Muscle layer of duodenum (tissue), 2 donors: ENCODE measurements around the gene NAA50.

Experiments
- H3K27ac ChIP-seq: one replicate; pipeline ENCODE4 v1.7.0; 2013; ENCODE audit warnings: mild to moderate bottlenecking, low read length
- H3K27me3 ChIP-seq: one replicate; pipeline ENCODE4 v1.7.0; 2013; ENCODE audit warnings: low read depth, mild to moderate bottlenecking, control low read depth, low read length
- H3K36me3 ChIP-seq, 2 donors: one replicate each; pipeline ENCODE4 v1.7.0; 2013; ENCODE audit warnings: low read length in 2 of 2, control low read depth in 1 of 2, mild to moderate bottlenecking in 1 of 2; ENCODE audit not compliant: insufficient read depth in 2 of 2, control insufficient read depth in 1 of 2
- H3K4me1 ChIP-seq, 2 donors: one replicate each; pipeline ENCODE4 v1.7.0; 2013; ENCODE audit warnings: low read length in 2 of 2, mild to moderate bottlenecking in 2 of 2, control low read depth in 1 of 2, moderate library complexity in 1 of 2; ENCODE audit not compliant: insufficient read depth in 2 of 2, control insufficient read depth in 1 of 2
- H3K4me3 ChIP-seq, 2 donors: one replicate each; pipeline ENCODE4 v1.7.0; 2013; ENCODE audit warnings: low read length in 2 of 2, low read depth in 1 of 2, mild to moderate bottlenecking in 1 of 2
- H3K9me3 ChIP-seq, 2 donors: one replicate each; pipeline ENCODE4 v1.7.0; 2013; ENCODE audit warnings: low read length in 2 of 2, control low read depth in 1 of 2, mild to moderate bottlenecking in 1 of 2; ENCODE audit not compliant: control insufficient read depth in 1 of 2
- donor health status: healthy.

NAA50 gene

GRCh38 chr3:113758389-113759024, 12.5 kb upstream of the NAA50 start:
- Histone ChIP-seq H3K36me3 (no peaks in the 10 kb centered on the region), H3K27ac (no peak overlapping the region), H3K27me3 (no peaks in the 10 kb centered on the region)

GRCh38 chr3:113754494-113755159, 8.6 kb upstream of the NAA50 start:
- no peak overlapping the region for H3K4me3 ChIP-seq
- no peaks in the 10 kb centered on the region for H3K27me3 ChIP-seq
- H3K4me1 ChIP-seq, result peaks cover 0 to 13% of the 10 kb centered on the region in 2 donors
- no peak overlapping the region for H3K27ac ChIP-seq
- H3K36me3 ChIP-seq, result no peaks in the 10 kb centered on the region
- no peaks in the 10 kb centered on the region for H3K9me3 ChIP-seq

More at GRCh38 chr3:113758389-113759024, 12.5 kb upstream of the NAA50 start:
- peaks cover 0 to 8% of the 10 kb centered on the region in 2 donors for H3K4me1 ChIP-seq
- no peaks in the 10 kb centered on the region for H3K9me3 ChIP-seq
- H3K4me3 ChIP-seq, result no peak overlapping the region

- H3K27ac ChIP-seq, result no peak overlapping the region
- no peak overlapping the region for H3K4me3 ChIP-seq
- H3K36me3 ChIP-seq, result no peaks in the 10 kb centered on the region
- no peaks in the 10 kb centered on the region for H3K9me3 ChIP-seq
- no peaks in the 10 kb centered on the region for H3K27me3 ChIP-seq
- H3K4me1 ChIP-seq, result peaks cover 6 to 21% of the 10 kb centered on the region in 2 donors
Measured at GRCh38 chr3:113753376-113753985, 7.4 kb upstream of the NAA50 start.

- peaks cover 12 to 29% of the 10 kb centered on the region in 2 donors for H3K4me1 ChIP-seq
- H3K27ac ChIP-seq, result no peak overlapping the region
- H3K36me3 ChIP-seq, result peaks cover 0 to 11% of the 10 kb centered on the region in 2 donors
- no peak overlapping the region for H3K4me3 ChIP-seq
- no peaks in the 10 kb centered on the region for H3K9me3 ChIP-seq
- H3K27me3 ChIP-seq, result no peaks in the 10 kb centered on the region
Measured at GRCh38 chr3:113751141-113751540, 5.1 kb upstream of the NAA50 start.

- Histone ChIP-seq H3K9me3 (no peaks in the 10 kb centered on the region), H3K4me3 (peak overlapping the region; percentile 98 to 99), H3K27ac (peak overlapping the region; percentile 100), H3K4me1 (peaks cover 12 to 41% of the 10 kb centered on the region in 2 donors), H3K27me3 (no peaks in the 10 kb centered on the region), H3K36me3 (peaks cover 0 to 17% of the 10 kb centered on the region in 2 donors)
Measured at GRCh38 chr3:113747283-113748046, 1.4 kb upstream of the NAA50 start.

GRCh38 chr3:113746548-113747282, 666 bp upstream of the NAA50 start, which contains the start of gene ATP6V1A:
Gene ATP6V1A, plus strand, starts transcription at chr3:113747035. Its CDS starts 31,719 bp downstream, at chr3:113778754.
- Histone ChIP-seq H3K27ac (peak within 1 kb of the TSS; percentile 100), H3K27me3 (no peaks in the 10 kb centered on the region), H3K36me3 (peaks cover 0 to 17% of the 10 kb centered on the region in 2 donors), H3K4me3 (peak within 1 kb of the TSS; percentile 98 to 99), H3K9me3 (no peaks in the 10 kb centered on the region), H3K4me1 (peaks cover 12 to 46% of the 10 kb centered on the region in 2 donors)

GRCh38 chr3:113744941-113745755, 901 bp downstream of the NAA50 start:
- Histone ChIP-seq H3K4me1 (peaks cover 12 to 54% of the 10 kb centered on the region in 2 donors), H3K4me3 (peak overlapping the region; percentile 98 to 99), H3K27me3 (no peaks in the 10 kb centered on the region), H3K9me3 (no peaks in the 10 kb centered on the region), H3K36me3 (peaks cover 0 to 17% of the 10 kb centered on the region in 2 donors), H3K27ac (peak overlapping the region; percentile 100)

- H3K36me3 ChIP-seq, result peaks cover 0 to 17% of the 10 kb centered on the region in 2 donors
- peaks cover 3 to 42% of the 10 kb centered on the region in 2 donors for H3K4me1 ChIP-seq
- no peaks in the 10 kb centered on the region for H3K27me3 ChIP-seq
- peak overlapping the region in 1 of 2 donors; percentile 40 for H3K4me3 ChIP-seq
- peak overlapping the region; percentile 20 for H3K27ac ChIP-seq
- no peaks in the 10 kb centered on the region for H3K9me3 ChIP-seq
Measured at GRCh38 chr3:113743006-113743630, 2.9 kb downstream of the NAA50 start.

- peaks cover 0 to 11% of the 10 kb centered on the region in 2 donors for H3K36me3 ChIP-seq
- peaks cover 8 to 50% of the 10 kb centered on the region in 2 donors for H3K4me1 ChIP-seq
- H3K4me3 ChIP-seq, result no peak overlapping the region
- no peak overlapping the region for H3K27ac ChIP-seq
- H3K9me3 ChIP-seq, result no peaks in the 10 kb centered on the region
- no peaks in the 10 kb centered on the region for H3K27me3 ChIP-seq
Measured at GRCh38 chr3:113741620-113742019, 4.4 kb downstream of the NAA50 start.
